GM19099 (cell line): Measurements from ENCODE around the gene LMO4.
A peak's percentile ranks its signal among the peaks of the same experiment; 100 is the strongest.

Source experiments
- POLR2A ChIP-seq: IDR thresholded peaks from 3 replicates; pipeline ENCODE4 v1.6.1; 2011; ENCODE audit warnings: low read depth; ENCODE audit not compliant: insufficient read length; ENCODE audit errors: extremely low read depth

LMO4 gene

DNA sequence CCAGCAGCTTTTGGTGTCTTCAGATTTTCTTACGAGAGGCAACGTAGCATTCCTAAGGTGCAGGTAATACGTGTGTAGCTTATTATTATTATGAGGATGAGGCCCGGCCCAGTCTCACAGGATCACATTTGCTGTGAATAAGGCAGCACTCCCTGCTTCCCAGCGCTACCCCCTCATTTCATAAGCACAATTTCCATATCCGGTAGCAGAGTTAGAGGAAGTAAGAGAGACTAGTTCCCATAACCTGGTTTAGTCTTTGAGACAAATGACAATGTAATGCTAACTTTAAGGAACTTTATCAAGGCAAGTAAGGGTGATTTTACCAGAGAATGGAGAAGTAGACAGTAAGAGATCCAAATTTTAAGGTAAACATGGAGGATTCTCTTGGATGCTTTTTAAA lies 14.6 kb upstream of the LMO4 start:
- TF ChIP-seq POLR2A = no peak

DNA sequence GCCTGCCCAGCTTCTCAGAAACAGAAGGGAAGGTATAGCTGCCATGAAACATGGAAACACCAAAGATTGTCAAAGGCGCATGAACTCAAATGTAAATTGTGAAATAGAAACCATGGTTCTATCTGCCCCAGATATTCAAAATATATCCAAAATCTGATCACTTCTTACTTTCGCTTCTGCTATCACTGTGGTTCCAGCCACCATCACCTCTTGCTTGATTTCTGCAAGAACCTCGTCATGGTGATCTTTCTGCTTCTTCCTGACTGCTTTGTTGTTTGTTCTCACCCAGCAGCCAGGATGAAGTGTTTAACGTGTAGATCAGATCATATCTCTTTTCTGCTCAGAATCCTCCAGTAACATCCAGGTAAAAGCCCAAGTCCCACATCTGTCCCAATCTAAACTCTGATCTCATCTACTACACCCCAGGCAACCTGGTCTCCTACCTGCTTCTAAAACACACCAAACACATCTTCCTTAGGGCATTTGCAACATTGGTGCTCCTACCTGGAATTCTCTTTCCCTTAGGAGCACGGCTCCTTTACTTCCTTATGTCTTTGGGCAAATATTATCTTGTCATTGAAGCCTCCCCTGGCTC lies 10.5 kb upstream of the LMO4 start:
- no peak for TF ChIP-seq POLR2A

DNA sequence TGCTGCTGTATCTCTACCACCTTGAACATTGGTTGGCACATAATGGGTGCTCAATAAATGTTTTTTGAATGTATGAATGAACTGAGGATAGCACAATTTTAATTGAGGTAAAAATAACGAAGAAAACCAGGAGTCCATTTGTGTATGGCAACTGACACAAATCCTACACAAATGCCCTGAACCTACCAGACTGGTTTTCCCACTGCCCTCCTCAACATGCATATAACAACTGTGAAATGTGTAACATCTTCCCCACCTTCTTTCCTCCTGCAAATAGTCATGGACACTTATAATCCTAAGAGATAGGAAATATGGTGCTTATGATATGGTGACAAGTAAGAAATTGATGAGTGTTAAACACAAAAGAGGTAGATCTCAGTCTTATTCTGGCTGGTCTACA lies 9.9 kb upstream of the LMO4 start:
- no peak for TF ChIP-seq POLR2A

DNA sequence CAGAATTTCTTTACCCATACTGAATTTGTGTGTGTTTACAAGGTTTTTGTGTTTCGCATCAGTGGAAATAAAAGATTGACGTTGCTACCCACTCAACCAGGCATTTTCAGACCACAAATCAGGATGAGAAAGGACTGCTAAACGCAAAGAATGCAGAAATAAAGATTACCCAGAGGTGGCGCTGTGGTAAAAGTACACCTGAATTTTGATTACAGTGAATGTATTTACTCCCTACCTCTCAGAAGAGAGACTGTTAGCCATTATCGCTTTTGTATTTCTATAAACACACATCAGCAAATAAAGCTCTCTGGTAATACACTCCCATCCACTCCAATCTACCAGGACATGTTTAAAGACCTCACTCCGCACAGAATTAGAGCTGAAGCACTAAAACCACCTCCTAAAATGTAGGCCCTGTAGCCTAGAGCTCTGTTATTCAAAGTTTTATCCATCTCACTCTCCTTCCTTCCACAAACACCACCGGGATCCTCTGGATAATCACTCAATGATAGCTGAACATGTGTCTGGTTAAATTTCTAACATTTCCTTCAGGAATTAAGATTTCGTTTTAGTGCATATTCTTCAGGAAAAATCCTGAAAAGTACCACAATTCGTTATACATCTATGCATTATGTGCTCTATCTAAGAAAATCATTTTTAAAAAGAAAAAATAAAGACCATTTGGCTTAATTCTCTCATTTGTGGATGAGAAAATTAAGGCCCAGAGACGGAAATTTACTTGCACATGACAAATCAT lies 2.5 kb upstream of the LMO4 start:
- TF ChIP-seq POLR2A = no peak

GRCh38 chr1:87327376-87328271 lies 1.1 kb upstream of the LMO4 start:
- no peak for TF ChIP-seq POLR2A

DNA sequence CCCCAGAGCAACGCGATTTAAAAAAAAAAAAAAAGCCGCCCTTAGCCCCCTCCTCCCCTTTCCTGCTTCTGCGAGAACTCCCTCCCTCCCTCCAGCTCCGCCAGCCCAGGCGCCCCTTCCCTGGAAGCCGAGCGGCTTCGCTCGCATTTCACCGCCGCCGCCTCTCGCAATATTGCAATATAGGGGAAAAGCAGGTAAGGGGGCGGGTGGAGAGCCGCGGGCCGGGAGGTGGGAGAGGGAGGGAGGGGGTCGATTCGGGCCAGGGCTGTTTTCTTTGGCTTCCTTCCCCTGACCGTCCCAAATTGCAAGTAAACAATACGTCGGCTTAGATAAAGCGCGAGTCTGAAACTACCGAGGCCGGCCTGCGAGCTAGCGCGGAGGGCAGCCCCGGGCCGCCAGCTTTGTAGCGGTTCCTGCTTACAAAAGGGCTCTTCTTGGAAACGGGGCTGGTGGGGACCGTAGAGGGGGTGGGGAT lies 408 bp downstream of the LMO4 start:
- no peak for TF ChIP-seq POLR2A

GRCh38 chr1:87329526-87330056 lies 911 bp downstream of the LMO4 start:
- TF ChIP-seq POLR2A = no peak

DNA sequence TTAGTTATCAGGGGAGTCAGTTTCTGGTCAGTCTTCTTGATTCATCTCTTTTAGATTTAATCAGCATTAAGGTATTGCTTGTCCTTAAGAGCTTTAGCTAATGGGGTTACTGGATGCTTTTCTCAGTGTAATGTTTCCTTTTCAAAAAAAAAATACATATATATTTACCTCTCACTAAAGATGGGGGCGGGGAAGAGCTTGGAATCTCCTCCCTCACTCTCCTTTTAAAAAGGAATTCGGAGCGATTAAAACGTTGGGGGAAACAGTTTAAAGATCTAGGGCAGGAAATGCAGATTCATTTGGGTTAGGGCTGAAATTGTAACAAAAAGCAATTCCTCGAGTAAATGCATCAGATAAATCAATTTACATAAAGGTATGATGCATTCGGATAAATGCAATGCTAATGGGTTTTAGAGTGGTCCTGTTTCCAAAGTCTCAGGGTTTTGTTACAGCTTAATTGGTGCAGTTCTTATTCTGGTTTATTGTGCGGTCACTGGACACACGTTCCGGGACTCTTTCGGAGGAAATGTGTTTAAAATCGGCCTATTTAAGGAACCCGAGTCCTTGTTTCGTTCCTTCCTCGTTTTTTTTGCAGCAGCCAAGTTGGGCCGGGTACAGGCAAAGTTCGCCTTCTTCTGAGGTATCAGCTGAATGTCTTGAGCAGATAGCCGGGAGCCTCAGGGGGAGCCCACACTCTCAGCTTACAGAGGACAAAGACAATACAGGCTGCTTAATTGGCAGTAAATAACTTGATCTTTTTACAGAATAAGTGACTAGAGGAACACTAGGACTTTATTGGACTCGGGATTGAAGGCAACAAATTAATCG lies 1.6 kb downstream of the LMO4 start:
- no peak for TF ChIP-seq POLR2A

DNA sequence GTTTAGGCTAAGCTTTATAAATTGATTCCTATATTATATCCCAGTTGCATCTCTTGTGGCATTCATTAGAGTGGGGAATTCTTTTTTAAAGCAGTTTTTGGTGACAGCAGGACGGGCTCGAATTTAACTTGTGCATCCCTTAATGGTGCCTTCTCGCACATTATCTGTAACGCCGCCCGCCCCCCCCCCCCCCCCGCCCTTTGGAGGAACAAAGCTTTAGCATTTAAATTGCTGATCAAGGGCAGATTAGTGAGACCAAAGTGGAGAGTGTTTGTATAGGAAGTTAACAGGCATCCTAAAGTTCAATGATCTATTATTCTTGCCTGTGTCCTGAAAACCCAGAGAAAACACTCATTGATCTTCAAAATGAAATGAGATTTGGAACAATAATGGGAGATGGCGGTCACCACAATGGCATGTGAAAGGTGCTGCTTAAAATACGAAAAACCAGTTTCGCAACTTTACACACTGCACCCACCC lies 2.2 kb downstream of the LMO4 start:
- no peak for TF ChIP-seq POLR2A

GRCh38 chr1:87331365-87332241 lies 2.9 kb downstream of the LMO4 start:
- peak; percentile 50 for TF ChIP-seq POLR2A

GRCh38 chr1:87333692-87334347 lies 5.1 kb downstream of the LMO4 start:
- peak; percentile 25 for TF ChIP-seq POLR2A

GRCh38 chr1:87334351-87335174 lies 5.9 kb downstream of the LMO4 start:
- no peak for TF ChIP-seq POLR2A
